OCI-LY7 (cell line): ENCODE data around the gene RNASE4.

ENCODE experiments used
- CTCF ChIP-seq: fragments of 200-600 bp; sonication (generic); conservative IDR thresholded peaks from 2 replicates; pipeline ENCODE4 v1.5.1; 2014; ENCODE audit warnings: mild to moderate bottlenecking, antibody characterized with exemption, low read length, moderate library complexity, mixed read lengths
- EZH2phosphoT487 ChIP-seq: fragments of 200-600 bp; sonication (generic); IDR thresholded peaks from 2 replicates; pipeline ENCODE4 v1.6.1; 2018; ENCODE audit warnings: low read depth, borderline replicate concordance, mild to moderate bottlenecking, mixed run types, antibody characterized with exemption, low read length, moderate library complexity, mixed read lengths

- TF ChIP-seq CTCF (no peak), EZH2phosphoT487 (no peak)
These were observed 38.9 kb upstream of the RNASE4 start for GRCh38 chr14:20645481-20645880.
